ENCODE results near the gene RPS6KA2.

Gene RPS6KA2

GRCh38 chr6:166520905-166521834 is 105.9 kb downstream of the RPS6KA2 start:
- DNase-seq = peak; percentile 39

- no peak for DNase-seq
Measured at GRCh38 chr6:166516251-166516884, 110.7 kb downstream of the RPS6KA2 start.

- peak; percentile 89 for DNase-seq
Measured at GRCh38 chr6:166515072-166515810, 111.8 kb downstream of the RPS6KA2 start.

GRCh38 chr6:166514196-166514595 is 112.9 kb downstream of the RPS6KA2 start:
- no peak for DNase-seq

- no peak for DNase-seq
Measured at GRCh38 chr6:166512567-166512966, 114.5 kb downstream of the RPS6KA2 start.

GRCh38 chr6:166511316-166511715 is 115.7 kb downstream of the RPS6KA2 start:
- DNase-seq = no peak

- DNase-seq = no peak
Measured at GRCh38 chr6:166509193-166509592, 117.9 kb downstream of the RPS6KA2 start.

- no peak for DNase-seq
Measured at GRCh38 chr6:166508726-166509125, 118.3 kb downstream of the RPS6KA2 start.

GRCh38 chr6:166507809-166508564 is 119.1 kb downstream of the RPS6KA2 start:
- no peak for DNase-seq

- no peak for DNase-seq
Measured at GRCh38 chr6:166507380-166507779, 119.7 kb downstream of the RPS6KA2 start.

GRCh38 chr6:166505133-166505905 is 121.7 kb downstream of the RPS6KA2 start:
- no peak for DNase-seq

- no peak for DNase-seq
Measured at GRCh38 chr6:166504100-166504499, 123.0 kb downstream of the RPS6KA2 start.

GRCh38 chr6:166503167-166503744 is 123.8 kb downstream of the RPS6KA2 start:
- no peak for DNase-seq

GRCh38 chr6:166502453-166502852 is 124.6 kb downstream of the RPS6KA2 start:
- no peak for DNase-seq

GRCh38 chr6:166501246-166501645 is 125.8 kb downstream of the RPS6KA2 start:
- DNase-seq = no peak

GRCh38 chr6:166500246-166500645 is 126.8 kb downstream of the RPS6KA2 start:
- DNase-seq = no peak

GRCh38 chr6:166499350-166500163 is 127.5 kb downstream of the RPS6KA2 start:
- DNase-seq = no peak

GRCh38 chr6:166498661-166499349 is 128.2 kb downstream of the RPS6KA2 start:
- no peak for DNase-seq

GRCh38 chr6:166498228-166498627 is 128.8 kb downstream of the RPS6KA2 start:
- no peak for DNase-seq
